NCI-H82 treated with DMSO at 0.1 percent for 48 hours (cell line): Measurements from ENCODE around the gene SPATA31D4.

Source experiments
- DNase-seq: peaks from one replicate; lab custom pipeline; 2025; ENCODE audit not compliant: unreplicated experiment; lab: John Stamatoyannopoulos, UW

Gene SPATA31D4

GRCh38 chr9:81964218-81965171, 36.3 kb downstream of the SPATA31D4 start:
- no peak for DNase-seq

- DNase-seq, result no peak
Measured at GRCh38 chr9:81968026-81968425, 39.8 kb downstream of the SPATA31D4 start.

GRCh38 chr9:81969971-81970370, 41.7 kb downstream of the SPATA31D4 start:
- no peak for DNase-seq

- DNase-seq, result no peak
Measured at GRCh38 chr9:81971727-81972126, 43.5 kb downstream of the SPATA31D4 start.

GRCh38 chr9:81974764-81975163, 46.5 kb downstream of the SPATA31D4 start:
- no peak for DNase-seq

GRCh38 chr9:81976351-81976750, 48.1 kb downstream of the SPATA31D4 start:
- no peak for DNase-seq

GRCh38 chr9:81979196-81979595, 51.0 kb downstream of the SPATA31D4 start:
- DNase-seq, result no peak

GRCh38 chr9:81980568-81980967, 52.3 kb downstream of the SPATA31D4 start:
- no peak for DNase-seq

GRCh38 chr9:81981883-81982282, 53.7 kb downstream of the SPATA31D4 start:
- DNase-seq, result no peak
